Lower leg skin (tissue), 4 donors: ENCODE data around the gene POU5F2. TPM values are rescaled to one million over a fixed set of nuclear protein-coding genes. Genes with fewer than 3 reads are reported as not detected.

Experiments
- DNase-seq, 2 donors: peaks; one replicate each; pipeline ENCODE4 v3.0.0-alpha.2; 2019; ENCODE audit warnings: low spot score in 2 of 2
- H3K4me3 ChIP-seq: fragments of 200-600 bp; sonication (generic); 2 replicates; pipeline ENCODE4 v1.5.1; 2017; ENCODE audit warnings: mild to moderate bottlenecking, low read depth; ENCODE audit not compliant: poor library complexity, severe bottlenecking
- POLR2A ChIP-seq, 2 donors: fragments of 450-650 bp; IDR thresholded peaks; one replicate each; pipeline ENCODE4 v1.6.1; 2016 to 2017; ENCODE audit warnings: antibody characterized with exemption in 2 of 2, mild to moderate bottlenecking in 1 of 2, moderate library complexity in 1 of 2
- WGBS, 2 donors: methylation state at CpG; one replicate each; pipeline ENCODE4 v1.1.5; 2018; 5-methylcytosine and 5-hydroxymethylcytosine counted together
- intact Hi-C: fragments of 100-400 bp; cut with DNase I; formaldehyde crosslinking; loops from one replicate; pipeline ENCODE4 v1.15.0; 2023; ENCODE audit warnings: low total_unique reads
- total RNA-seq, 4 donors: library from RNA; depleted of rRNA; stranded (reverse); fragments of >200 nt; gene quantifications; one replicate each; pipeline ENCODE4 v1.1.0, GENCODE V29; 2016
- TF ChIP-seq, protein P1 (sequence below), 3 donors: fragments of 450-650 bp; IDR thresholded peaks; one replicate each; pipeline ENCODE4 v1.5.1; 2016; ENCODE audit warnings: antibody characterized with exemption in 3 of 3, mild to moderate bottlenecking in 3 of 3, moderate library complexity in 2 of 3

The POU5F2 gene
- total RNA-seq, 4 donors from 2014 or later: 0.59 to 2.7 (median 0.85) TPM

DNA sequence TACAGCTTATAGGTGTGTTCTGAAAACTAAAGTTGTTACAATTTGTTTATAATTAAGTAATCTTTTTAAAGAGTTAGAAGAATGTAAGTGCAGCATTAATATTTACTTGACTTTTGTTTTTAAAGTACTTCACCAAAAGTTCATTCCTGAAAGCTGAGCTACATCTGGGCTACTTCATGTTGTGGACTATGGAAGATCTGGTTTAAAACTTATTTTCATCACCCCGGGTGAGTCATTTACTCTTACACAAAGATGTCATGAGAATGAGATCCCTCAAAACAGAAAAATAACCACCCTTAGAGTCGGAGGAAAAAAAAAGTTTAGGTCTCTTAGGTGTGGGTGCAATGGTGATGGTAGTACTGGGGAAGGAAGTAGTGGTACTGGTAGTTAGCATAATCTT lies 5.1 kb downstream of the POU5F2 start:
- no peak for DNase-seq
- TF ChIP-seq, protein P1, sequence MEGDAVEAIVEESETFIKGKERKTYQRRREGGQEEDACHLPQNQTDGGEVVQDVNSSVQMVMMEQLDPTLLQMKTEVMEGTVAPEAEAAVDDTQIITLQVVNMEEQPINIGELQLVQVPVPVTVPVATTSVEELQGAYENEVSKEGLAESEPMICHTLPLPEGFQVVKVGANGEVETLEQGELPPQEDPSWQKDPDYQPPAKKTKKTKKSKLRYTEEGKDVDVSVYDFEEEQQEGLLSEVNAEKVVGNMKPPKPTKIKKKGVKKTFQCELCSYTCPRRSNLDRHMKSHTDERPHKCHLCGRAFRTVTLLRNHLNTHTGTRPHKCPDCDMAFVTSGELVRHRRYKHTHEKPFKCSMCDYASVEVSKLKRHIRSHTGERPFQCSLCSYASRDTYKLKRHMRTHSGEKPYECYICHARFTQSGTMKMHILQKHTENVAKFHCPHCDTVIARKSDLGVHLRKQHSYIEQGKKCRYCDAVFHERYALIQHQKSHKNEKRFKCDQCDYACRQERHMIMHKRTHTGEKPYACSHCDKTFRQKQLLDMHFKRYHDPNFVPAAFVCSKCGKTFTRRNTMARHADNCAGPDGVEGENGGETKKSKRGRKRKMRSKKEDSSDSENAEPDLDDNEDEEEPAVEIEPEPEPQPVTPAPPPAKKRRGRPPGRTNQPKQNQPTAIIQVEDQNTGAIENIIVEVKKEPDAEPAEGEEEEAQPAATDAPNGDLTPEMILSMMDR (IDR thresholded peaks at IDR 0.05): no peak
- TF ChIP-seq POLR2A (IDR thresholded peaks at IDR 0.05): no peak
- 94 to 96% methylated on average over 2 of the region's 2 CpGs for WGBS, 2 donors
- no peak overlapping the region for H3K4me3 ChIP-seq
- intact Hi-C loops: no loop called here

DNA sequence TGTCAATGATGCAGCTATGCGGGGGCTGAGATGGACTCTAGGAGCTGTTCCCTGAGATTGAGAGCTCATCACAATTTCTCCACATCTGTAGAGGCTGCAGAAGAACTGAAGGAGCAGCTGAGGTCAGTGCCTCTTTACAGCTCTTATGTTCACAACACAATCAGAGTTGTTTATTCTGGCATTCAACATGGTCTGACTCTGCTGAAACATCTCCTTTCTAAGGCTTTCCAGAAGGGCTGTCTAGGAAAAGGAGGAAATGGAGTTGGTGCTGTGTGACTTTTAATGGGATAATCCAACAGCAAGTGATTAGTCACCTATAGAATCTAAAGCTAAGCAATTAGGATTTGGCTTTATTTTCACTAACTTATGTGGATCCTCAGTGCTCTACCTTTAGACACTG lies 6.0 kb downstream of the POU5F2 start:
- WGBS, 2 donors: 91 to 96% methylated on average over 1 of the region's 1 CpG
- TF ChIP-seq, protein P1 (IDR thresholded peaks at IDR 0.05): no peak
- no peak for TF ChIP-seq POLR2A (IDR thresholded peaks at IDR 0.05)
- intact Hi-C loops: no loop called here

DNA sequence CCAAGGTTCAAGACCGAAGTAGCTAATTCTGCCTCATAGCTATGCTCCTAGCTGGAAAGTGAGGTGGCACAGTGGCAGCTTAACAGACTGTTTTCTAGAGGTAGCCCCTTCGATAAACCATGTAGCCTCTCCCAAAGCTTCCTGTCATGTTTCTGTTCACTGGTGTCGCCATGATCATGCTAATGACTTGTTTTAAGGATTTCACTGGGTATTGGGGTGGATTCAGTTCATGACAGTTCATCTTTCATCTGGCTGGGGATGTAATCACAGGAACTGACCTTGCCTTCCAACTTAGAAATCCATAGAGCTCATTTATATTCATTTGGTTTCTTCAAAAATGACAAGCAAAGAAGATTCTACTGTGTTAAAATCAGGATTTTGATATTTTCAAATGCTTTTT lies 9.4 kb downstream of the POU5F2 start:
- no peak for TF ChIP-seq POLR2A (IDR thresholded peaks at IDR 0.05)
- TF ChIP-seq, protein P1 (IDR thresholded peaks at IDR 0.05): no peak
- 93 to 98% methylated on average over 3 of the region's 3 CpGs for WGBS, 2 donors
- no peak overlapping the region for H3K4me3 ChIP-seq
- intact Hi-C loops: no loop called here
- no peak for DNase-seq

More for the DNA sequence above, 6.0 kb downstream of the POU5F2 start:
- DNase-seq: no peak
- H3K4me3 ChIP-seq: no peak overlapping the region

GRCh38 chr5:93726595-93726994 lies 14.8 kb downstream of the POU5F2 start:
- 98 to 100% methylated on average over 1 of the region's 1 CpG for WGBS, 2 donors
- no peak overlapping the region for H3K4me3 ChIP-seq
- TF ChIP-seq POLR2A (IDR thresholded peaks at IDR 0.05): no peak
- TF ChIP-seq, protein P1 (IDR thresholded peaks at IDR 0.05): no peak
- intact Hi-C loops: no loop called here
- no peak for DNase-seq

GRCh38 chr5:93724791-93725190 lies 16.6 kb downstream of the POU5F2 start:
- no peak for DNase-seq
- WGBS, 2 donors: 92 to 98% methylated on average over 1 of the region's 1 CpG
- no peak overlapping the region for H3K4me3 ChIP-seq
- intact Hi-C loops: no loop called here
- no peak for TF ChIP-seq POLR2A (IDR thresholded peaks at IDR 0.05)
- TF ChIP-seq, protein P1 (IDR thresholded peaks at IDR 0.05): no peak

DNA sequence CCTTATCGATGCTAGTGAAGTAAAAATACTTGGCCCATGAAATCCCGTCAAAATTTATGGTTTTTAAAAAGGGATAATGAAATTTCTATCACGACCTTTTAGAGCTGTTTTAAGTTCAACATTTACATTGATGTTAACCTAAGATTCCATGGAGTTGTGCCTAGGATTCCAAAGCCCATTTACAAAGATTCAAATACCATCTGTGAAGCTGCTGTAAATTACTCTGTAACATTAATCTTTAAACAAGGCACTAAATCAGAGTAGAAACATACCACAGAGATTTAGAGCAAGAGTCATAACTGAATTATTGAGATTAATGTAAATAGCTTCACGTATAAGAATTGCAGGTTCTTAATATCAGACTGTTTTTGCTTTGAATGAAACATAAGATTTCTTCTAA lies 17.7 kb downstream of the POU5F2 start:
- H3K4me3 ChIP-seq: no peak overlapping the region
- 65 to 66% methylated on average over 4 of the region's 4 CpGs for WGBS, 2 donors
- intact Hi-C loops: no loop called here
- TF ChIP-seq, protein P1 (IDR thresholded peaks at IDR 0.05): no peak
- TF ChIP-seq POLR2A (IDR thresholded peaks at IDR 0.05): no peak
- no peak for DNase-seq
